GM18858 (cell line): Measurements from ENCODE around the gene OPTN.
"Not testable (repeated sequence)": the region's sequence is repeated elsewhere in the genome, so short reads cannot be mapped to it uniquely, and the experiment has no call there.

Experiments
- ATAC-seq: cut with Tn5 transposase; IDR thresholded peaks from one replicate; pipeline ENCODE4 v1.9.1; 2021; ENCODE audit not compliant: unreplicated experiment

The OPTN gene

GRCh38 chr10:13118784-13119410 is 18.9 kb downstream of the OPTN start:
- no peak for ATAC-seq

- no peak for ATAC-seq
Observed at GRCh38 chr10:13120786-13121499, 21.0 kb downstream of the OPTN start.

- ATAC-seq: no peak
Observed at GRCh38 chr10:13121500-13121854, 21.5 kb downstream of the OPTN start.

- no peak for ATAC-seq
Observed at GRCh38 chr10:13136651-13137050, 36.7 kb downstream of the OPTN start.

- ATAC-seq: no peak
Observed at GRCh38 chr10:13139150-13139549, 39.2 kb downstream of the OPTN start.

GRCh38 chr10:13139676-13140075 is 39.7 kb downstream of the OPTN start:
- no peak for ATAC-seq

- ATAC-seq: no peak
Observed at GRCh38 chr10:13140627-13141190, 40.7 kb downstream of the OPTN start.

- ATAC-seq: no peak
Observed at GRCh38 chr10:13143766-13144165, 43.8 kb downstream of the OPTN start.

- ATAC-seq: no peak
Observed at GRCh38 chr10:13144814-13145213, 44.9 kb downstream of the OPTN start.

GRCh38 chr10:13146379-13146778 is 46.4 kb downstream of the OPTN start:
- ATAC-seq: no peak

GRCh38 chr10:13147161-13147560 is 47.2 kb downstream of the OPTN start:
- no peak for ATAC-seq

GRCh38 chr10:13152296-13152695 is 52.3 kb downstream of the OPTN start:
- ATAC-seq: no peak

- not testable (repeated sequence) for ATAC-seq
Observed at GRCh38 chr10:13155860-13156259, 55.9 kb downstream of the OPTN start.

- ATAC-seq: no peak
Observed at GRCh38 chr10:13158401-13158800, 58.4 kb downstream of the OPTN start.

- peak; percentile 99 for ATAC-seq
Observed at GRCh38 chr10:13160934-13161856, 61.2 kb downstream of the OPTN start, which contains the start of gene MCM10. TSS of gene MCM10 (plus strand) at chr10:13161558. CDS start at chr10:13164203, 2,645 bp downstream.

- ATAC-seq: no peak
Observed at GRCh38 chr10:13161857-13162271, 61.9 kb downstream of the OPTN start.

- no peak for ATAC-seq
Observed at GRCh38 chr10:13163859-13164258, 63.9 kb downstream of the OPTN start.

GRCh38 chr10:13165177-13165576 is 65.2 kb downstream of the OPTN start:
- ATAC-seq: no peak

GRCh38 chr10:13167568-13167967 is 67.6 kb downstream of the OPTN start:
- no peak for ATAC-seq

- ATAC-seq: no peak
Observed at GRCh38 chr10:13168781-13169180, 68.8 kb downstream of the OPTN start.

GRCh38 chr10:13173616-13174015 is 73.7 kb downstream of the OPTN start:
- ATAC-seq: no peak
